Gastrocnemius medialis (tissue), 4 donors: ENCODE data around the gene PRPF19.

Source experiments
- POLR2A ChIP-seq, 2 donors: fragments of 450-650 bp; IDR thresholded peaks; one replicate each; pipeline ENCODE4 v1.6.1; 2017; ENCODE audit warnings: antibody characterized with exemption in 2 of 2, mild to moderate bottlenecking in 2 of 2, moderate library complexity in 2 of 2
- TF ChIP-seq, protein P1 (sequence below), 5 experiments: fragments of 450-650 bp in 3 of 5; fragments of 200-600 bp in 2 of 5; sonication (generic) in 2 of 5; IDR thresholded peaks in 4 of 5; conservative IDR thresholded peaks in 1 of 5; 1 replicate in 4 of 5; 2 replicates in 1 of 5; pipeline ENCODE4 v1.5.1; 2016 to 2019; ENCODE audit warnings: antibody characterized with exemption in 5 of 5, mild to moderate bottlenecking in 3 of 5, moderate library complexity in 3 of 5

- TF ChIP-seq POLR2A (IDR thresholded peaks at IDR 0.05), result no peak
- TF ChIP-seq, protein P1, sequence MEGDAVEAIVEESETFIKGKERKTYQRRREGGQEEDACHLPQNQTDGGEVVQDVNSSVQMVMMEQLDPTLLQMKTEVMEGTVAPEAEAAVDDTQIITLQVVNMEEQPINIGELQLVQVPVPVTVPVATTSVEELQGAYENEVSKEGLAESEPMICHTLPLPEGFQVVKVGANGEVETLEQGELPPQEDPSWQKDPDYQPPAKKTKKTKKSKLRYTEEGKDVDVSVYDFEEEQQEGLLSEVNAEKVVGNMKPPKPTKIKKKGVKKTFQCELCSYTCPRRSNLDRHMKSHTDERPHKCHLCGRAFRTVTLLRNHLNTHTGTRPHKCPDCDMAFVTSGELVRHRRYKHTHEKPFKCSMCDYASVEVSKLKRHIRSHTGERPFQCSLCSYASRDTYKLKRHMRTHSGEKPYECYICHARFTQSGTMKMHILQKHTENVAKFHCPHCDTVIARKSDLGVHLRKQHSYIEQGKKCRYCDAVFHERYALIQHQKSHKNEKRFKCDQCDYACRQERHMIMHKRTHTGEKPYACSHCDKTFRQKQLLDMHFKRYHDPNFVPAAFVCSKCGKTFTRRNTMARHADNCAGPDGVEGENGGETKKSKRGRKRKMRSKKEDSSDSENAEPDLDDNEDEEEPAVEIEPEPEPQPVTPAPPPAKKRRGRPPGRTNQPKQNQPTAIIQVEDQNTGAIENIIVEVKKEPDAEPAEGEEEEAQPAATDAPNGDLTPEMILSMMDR (IDR thresholded peaks at IDR 0.05 in 4 of 5, conservative IDR thresholded peaks at IDR 0.05 in 1 of 5), result no peak
Observed at GRCh38 chr11:60937811-60938210, 31.4 kb upstream of the PRPF19 start.
